Loucy (cell line): Measurements from ENCODE around the gene SMOC2.

ENCODE experiments used
- H2AFZ ChIP-seq: fragments of 200-600 bp; sonication (generic); 2 replicates; pipeline ENCODE4 v1.6.0; 2016; ENCODE audit warnings: antibody characterized with exemption, mild to moderate bottlenecking, low read length, moderate library complexity
- H3F3A ChIP-seq: fragments of 200-600 bp; 2 replicates; pipeline ENCODE4 v1.6.0; 2016; ENCODE audit warnings: antibody characterized with exemption, low read depth, mild to moderate bottlenecking
- H3K27me3 ChIP-seq: fragments of 200-600 bp; sonication (generic); 2 replicates; pipeline ENCODE4 v1.6.1; 2014; ENCODE audit warnings: low read length, mild to moderate bottlenecking; ENCODE audit not compliant: insufficient read depth, poor library complexity, severe bottlenecking
- H3K36me3 ChIP-seq: fragments of 200-600 bp; sonication (generic); 2 replicates; pipeline ENCODE4 v1.6.1; 2016; ENCODE audit warnings: low read length; ENCODE audit not compliant: insufficient read depth
- H3K4me1 ChIP-seq: fragments of 200-600 bp; sonication (generic); 2 replicates; pipeline ENCODE4 v1.5.1; 2014; ENCODE audit warnings: low read length, mild to moderate bottlenecking; ENCODE audit not compliant: insufficient read depth, poor library complexity, severe bottlenecking
- H3K4me2 ChIP-seq: fragments of 200-600 bp; sonication (generic); 2 replicates; pipeline ENCODE4 v1.6.0; 2014; ENCODE audit warnings: antibody characterized with exemption, low read length, low read depth, mild to moderate bottlenecking; ENCODE audit not compliant: poor library complexity, severe bottlenecking
- H3K4me3 ChIP-seq: fragments of 200-600 bp; sonication (generic); 2 replicates; pipeline ENCODE4 v1.5.1; 2014; ENCODE audit warnings: low read length, mild to moderate bottlenecking, mixed read lengths; ENCODE audit not compliant: poor library complexity, severe bottlenecking
- H3K79me2 ChIP-seq: fragments of 200-600 bp; sonication (generic); 2 replicates; pipeline ENCODE4 v1.6.1; 2014; ENCODE audit warnings: low read length; ENCODE audit not compliant: insufficient read depth
- H3K9ac ChIP-seq: fragments of 200-600 bp; sonication (generic); 2 replicates; pipeline ENCODE4 v1.6.0; 2014; ENCODE audit warnings: mild to moderate bottlenecking, low read depth, low read length, moderate library complexity; ENCODE audit not compliant: poor library complexity, severe bottlenecking
- H3K9me2 ChIP-seq: fragments of 200-600 bp; sonication (generic); replicated peaks from 2 replicates; pipeline ENCODE4 v1.6.1; 2016; ENCODE audit warnings: low read depth, low read length, mixed read lengths
- H3K9me3 ChIP-seq: fragments of 200-600 bp; sonication (generic); 2 replicates; pipeline ENCODE4 v1.6.1; 2014; ENCODE audit warnings: mild to moderate bottlenecking, antibody characterized with exemption, low read length, low read depth; ENCODE audit not compliant: insufficient read depth
- H4K20me1 ChIP-seq: fragments of 200-600 bp; sonication (generic); 2 replicates; pipeline ENCODE4 v1.6.0; 2014; ENCODE audit warnings: antibody characterized with exemption, low read length, mild to moderate bottlenecking; ENCODE audit not compliant: insufficient read depth, poor library complexity, severe bottlenecking
- EZH2phosphoT487 ChIP-seq: fragments of 200-600 bp; IDR thresholded peaks from 2 replicates; pipeline ENCODE4 v1.6.1; 2018; ENCODE audit warnings: antibody characterized with exemption, mild to moderate bottlenecking, moderate library complexity, borderline replicate concordance
- TF ChIP-seq, protein P1 (sequence below): fragments of 200-600 bp; sonication (generic); conservative IDR thresholded peaks from 2 replicates; pipeline ENCODE4 v1.5.1; 2014; ENCODE audit warnings: mild to moderate bottlenecking, antibody characterized with exemption, low read length

SMOC2 gene

GRCh38 chr6:168574075-168574698 lies 133.2 kb downstream of the SMOC2 start:
- H3K4me1 ChIP-seq: no peaks in the 10 kb centered on the region
- H3K9me2 ChIP-seq: no peaks in the 10 kb centered on the region
- H3K9me3 ChIP-seq: peaks cover 13% of the 10 kb centered on the region; the same call in 1 of the 2 replicates
- no peak overlapping the region for H3K9ac ChIP-seq
- H3K4me3 ChIP-seq: no peak overlapping the region
- TF ChIP-seq, protein P1, sequence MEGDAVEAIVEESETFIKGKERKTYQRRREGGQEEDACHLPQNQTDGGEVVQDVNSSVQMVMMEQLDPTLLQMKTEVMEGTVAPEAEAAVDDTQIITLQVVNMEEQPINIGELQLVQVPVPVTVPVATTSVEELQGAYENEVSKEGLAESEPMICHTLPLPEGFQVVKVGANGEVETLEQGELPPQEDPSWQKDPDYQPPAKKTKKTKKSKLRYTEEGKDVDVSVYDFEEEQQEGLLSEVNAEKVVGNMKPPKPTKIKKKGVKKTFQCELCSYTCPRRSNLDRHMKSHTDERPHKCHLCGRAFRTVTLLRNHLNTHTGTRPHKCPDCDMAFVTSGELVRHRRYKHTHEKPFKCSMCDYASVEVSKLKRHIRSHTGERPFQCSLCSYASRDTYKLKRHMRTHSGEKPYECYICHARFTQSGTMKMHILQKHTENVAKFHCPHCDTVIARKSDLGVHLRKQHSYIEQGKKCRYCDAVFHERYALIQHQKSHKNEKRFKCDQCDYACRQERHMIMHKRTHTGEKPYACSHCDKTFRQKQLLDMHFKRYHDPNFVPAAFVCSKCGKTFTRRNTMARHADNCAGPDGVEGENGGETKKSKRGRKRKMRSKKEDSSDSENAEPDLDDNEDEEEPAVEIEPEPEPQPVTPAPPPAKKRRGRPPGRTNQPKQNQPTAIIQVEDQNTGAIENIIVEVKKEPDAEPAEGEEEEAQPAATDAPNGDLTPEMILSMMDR: no peak
- TF ChIP-seq EZH2phosphoT487: no peak
- no peak overlapping the region for H3K4me2 ChIP-seq
- H3F3A ChIP-seq: no peaks in the 10 kb centered on the region
- H3K79me2 ChIP-seq: no peaks in the 10 kb centered on the region
- H3K27me3 ChIP-seq: no peaks in the 10 kb centered on the region
- no peaks in the 10 kb centered on the region for H3K36me3 ChIP-seq
- no peak overlapping the region for H2AFZ ChIP-seq
- no peaks in the 10 kb centered on the region for H4K20me1 ChIP-seq

GRCh38 chr6:168574699-168575195 lies 133.8 kb downstream of the SMOC2 start:
- Histone ChIP-seq H3K27me3 (no peaks in the 10 kb centered on the region), H2AFZ (no peak overlapping the region), H3K4me2 (no peak overlapping the region), H3K9me2 (no peaks in the 10 kb centered on the region), H3K4me3 (no peak overlapping the region), H3K36me3 (no peaks in the 10 kb centered on the region), H3F3A (no peaks in the 10 kb centered on the region), H3K9ac (no peak overlapping the region), H3K4me1 (no peaks in the 10 kb centered on the region), H3K79me2 (no peaks in the 10 kb centered on the region), H4K20me1 (no peaks in the 10 kb centered on the region), H3K9me3 (peaks cover 13% of the 10 kb centered on the region; the same call in 1 of the 2 replicates)
- TF ChIP-seq, protein P1: no peak
- no peak for TF ChIP-seq EZH2phosphoT487

GRCh38 chr6:168575346-168576098 lies 134.5 kb downstream of the SMOC2 start:
- TF ChIP-seq, protein P1: no peak
- TF ChIP-seq EZH2phosphoT487: no peak
- no peak overlapping the region for H2AFZ ChIP-seq
- H3K79me2 ChIP-seq: no peaks in the 10 kb centered on the region
- H3K9me3 ChIP-seq: peaks cover 17% of the 10 kb centered on the region; the same call in 1 of the 2 replicates
- no peak overlapping the region for H3K4me2 ChIP-seq
- H3K4me1 ChIP-seq: no peaks in the 10 kb centered on the region
- H4K20me1 ChIP-seq: no peaks in the 10 kb centered on the region
- H3F3A ChIP-seq: no peaks in the 10 kb centered on the region
- H3K9me2 ChIP-seq: no peaks in the 10 kb centered on the region
- no peaks in the 10 kb centered on the region for H3K36me3 ChIP-seq
- no peak overlapping the region for H3K4me3 ChIP-seq
- no peaks in the 10 kb centered on the region for H3K27me3 ChIP-seq
- H3K9ac ChIP-seq: no peak overlapping the region
